ENCODE results near the gene RXRB.

Gene RXRB

GRCh38 chr6:33192105-33192646, 8.3 kb downstream of the RXRB start, which contains the start of gene COL11A2:
Gene COL11A2 (minus strand): TSS chr6:33192467. CDS start chr6:33192240, 227 bp downstream.
- TF ChIP-seq, protein P1, sequence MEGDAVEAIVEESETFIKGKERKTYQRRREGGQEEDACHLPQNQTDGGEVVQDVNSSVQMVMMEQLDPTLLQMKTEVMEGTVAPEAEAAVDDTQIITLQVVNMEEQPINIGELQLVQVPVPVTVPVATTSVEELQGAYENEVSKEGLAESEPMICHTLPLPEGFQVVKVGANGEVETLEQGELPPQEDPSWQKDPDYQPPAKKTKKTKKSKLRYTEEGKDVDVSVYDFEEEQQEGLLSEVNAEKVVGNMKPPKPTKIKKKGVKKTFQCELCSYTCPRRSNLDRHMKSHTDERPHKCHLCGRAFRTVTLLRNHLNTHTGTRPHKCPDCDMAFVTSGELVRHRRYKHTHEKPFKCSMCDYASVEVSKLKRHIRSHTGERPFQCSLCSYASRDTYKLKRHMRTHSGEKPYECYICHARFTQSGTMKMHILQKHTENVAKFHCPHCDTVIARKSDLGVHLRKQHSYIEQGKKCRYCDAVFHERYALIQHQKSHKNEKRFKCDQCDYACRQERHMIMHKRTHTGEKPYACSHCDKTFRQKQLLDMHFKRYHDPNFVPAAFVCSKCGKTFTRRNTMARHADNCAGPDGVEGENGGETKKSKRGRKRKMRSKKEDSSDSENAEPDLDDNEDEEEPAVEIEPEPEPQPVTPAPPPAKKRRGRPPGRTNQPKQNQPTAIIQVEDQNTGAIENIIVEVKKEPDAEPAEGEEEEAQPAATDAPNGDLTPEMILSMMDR (IDR thresholded peaks at IDR 0.05): no peak

GRCh38 chr6:33191383-33192104, 8.9 kb downstream of the RXRB start:
- TF ChIP-seq, protein P1 (IDR thresholded peaks at IDR 0.05): no peak

- TF ChIP-seq, protein P1 (IDR thresholded peaks at IDR 0.05): no peak
Observed at GRCh38 chr6:33190504-33191107, 9.9 kb downstream of the RXRB start.

DNA sequence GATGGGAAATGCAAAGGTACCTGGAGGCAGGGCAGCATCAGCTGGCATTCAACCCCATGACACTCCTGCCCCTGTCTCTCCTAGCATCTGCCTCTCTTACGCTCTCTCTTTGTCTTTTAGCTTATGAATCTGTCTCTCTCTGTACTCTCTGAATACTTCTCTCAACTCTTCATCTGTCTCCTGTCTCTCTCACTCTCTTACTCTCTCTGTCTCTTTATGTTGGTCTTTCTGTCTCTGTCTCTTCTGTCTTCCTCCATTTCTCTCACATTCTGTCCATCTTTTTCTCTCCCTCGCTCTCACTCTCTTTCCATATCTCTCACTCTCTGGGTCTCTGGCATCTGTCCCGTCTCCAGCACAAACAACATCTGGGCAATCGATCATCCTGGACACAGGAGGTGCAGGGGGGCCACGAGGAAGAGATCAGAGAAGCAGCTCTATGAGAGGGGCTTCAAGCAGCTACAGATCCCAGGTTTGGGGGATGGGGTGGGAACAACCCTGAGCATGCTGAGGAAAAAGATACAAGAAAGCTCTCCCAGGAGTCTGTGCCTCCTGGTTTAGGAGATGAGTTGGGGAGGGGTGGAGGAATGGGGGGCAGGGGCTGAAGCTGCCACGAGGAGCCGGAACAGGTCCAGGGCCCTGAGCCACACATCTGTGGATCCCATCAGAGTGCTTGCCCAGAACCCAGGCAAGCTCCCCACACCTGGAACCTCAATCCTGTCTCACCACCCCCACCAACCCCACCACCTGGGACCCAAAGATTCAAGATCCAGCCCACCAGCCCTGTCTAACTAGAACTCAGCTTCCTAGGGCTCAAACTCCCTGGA, 10.6 kb downstream of the RXRB start:
- TF ChIP-seq, protein P1 (IDR thresholded peaks at IDR 0.05): no peak

GRCh38 chr6:33189164-33189563, 11.3 kb downstream of the RXRB start:
- TF ChIP-seq, protein P1 (IDR thresholded peaks at IDR 0.05): no peak

GRCh38 chr6:33187809-33188208, 12.7 kb downstream of the RXRB start:
- TF ChIP-seq, protein P1 (IDR thresholded peaks at IDR 0.05): no peak

GRCh38 chr6:33185654-33186187, 14.7 kb downstream of the RXRB start:
- TF ChIP-seq, protein P1 (IDR thresholded peaks at IDR 0.05): no peak
